Myocyte (in vitro differentiated cells): ENCODE data around the gene ZNF175. TPM values are rescaled to one million over a fixed set of nuclear protein-coding genes. Genes with fewer than 3 reads are reported as not detected.
"Not testable (repeated sequence)": the region's sequence is repeated elsewhere in the genome, so short reads cannot be mapped to it uniquely, and the experiment has no call there.

Experiments
- DNase-seq: peaks from one replicate; pipeline ENCODE4 v3.0.0-alpha.2; 2012; ENCODE audit warnings: low read depth
- total RNA-seq: library from RNA; depleted of rRNA; stranded (reverse); fragments of >200 nt; gene quantifications from 2 replicates; pipeline ENCODE4 v1.2.3, GENCODE V29; 2014

ZNF175 gene
- total RNA-seq, 1 donor from 2014 or later: 4.5 TPM

- DNase-seq: no peak
Observed at GRCh38 chr19:51626675-51627074, 55.6 kb downstream of the ZNF175 start.

- DNase-seq: no peak
Observed at GRCh38 chr19:51627491-51628138, 56.5 kb downstream of the ZNF175 start.

DNA sequence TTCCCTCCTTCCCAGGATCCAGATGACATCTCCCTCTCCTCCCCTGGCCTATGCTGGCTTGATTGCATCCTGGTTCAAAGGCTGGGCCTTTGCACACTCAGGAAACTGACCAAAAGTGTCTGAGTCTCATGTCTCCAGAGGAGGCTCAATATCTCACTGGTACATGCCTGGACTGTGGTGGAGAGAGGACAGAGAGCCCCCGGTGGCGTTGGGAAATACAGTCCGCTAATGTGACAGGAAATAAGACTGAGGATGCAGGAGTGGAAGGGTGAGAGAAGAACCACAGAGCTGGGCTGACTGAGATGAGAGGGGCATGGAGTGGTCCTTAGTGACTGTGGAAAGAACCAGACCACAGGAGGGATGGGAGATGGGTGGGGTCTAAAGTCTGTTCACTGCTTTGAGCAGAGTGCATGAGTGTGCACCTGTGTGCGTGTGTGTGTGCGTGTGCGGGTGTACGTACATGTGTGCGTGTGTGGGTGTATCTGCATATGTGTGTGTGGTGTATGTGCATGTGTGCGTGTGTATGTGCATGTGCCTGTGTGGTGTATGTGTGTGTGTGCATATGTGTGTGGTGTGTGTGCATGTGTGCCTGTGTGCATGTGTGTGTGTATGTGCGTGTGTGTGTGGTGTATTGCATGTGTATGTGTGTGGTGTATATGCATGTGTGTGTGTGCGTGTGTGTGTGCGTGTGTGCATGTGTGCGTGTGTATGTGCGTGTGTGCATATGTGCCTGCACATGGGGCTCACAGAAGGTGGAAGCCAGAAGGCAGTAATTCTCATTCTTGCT, 57.3 kb downstream of the ZNF175 start:
- no peak for DNase-seq

DNA sequence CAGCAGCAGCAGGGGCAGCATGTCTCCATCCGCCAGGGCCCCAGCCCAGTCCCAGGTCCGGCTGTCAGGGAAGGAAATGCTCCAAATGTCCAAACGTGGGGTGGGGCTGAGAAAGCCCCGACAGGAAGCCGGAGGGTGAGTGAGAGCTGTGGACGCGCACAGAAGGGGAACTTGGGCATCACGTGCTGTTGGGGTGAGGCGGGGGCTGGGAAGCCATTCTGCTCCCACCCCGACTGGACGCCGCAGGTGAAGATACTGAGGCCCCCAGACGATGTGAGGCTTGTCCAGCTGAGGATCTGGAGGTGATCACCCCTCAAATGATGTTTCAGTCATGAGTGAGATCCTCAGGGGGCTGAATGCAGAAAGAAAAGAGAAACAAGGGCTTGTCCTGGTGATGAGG, 59.2 kb downstream of the ZNF175 start, which contains the start of gene SIGLEC5:
Gene SIGLEC5, minus strand, starts transcription at position 87 of the 400 bp plus-strand sequence. Its CDS starts 66 bp downstream, at position 21.
- not testable (repeated sequence) for DNase-seq

DNA sequence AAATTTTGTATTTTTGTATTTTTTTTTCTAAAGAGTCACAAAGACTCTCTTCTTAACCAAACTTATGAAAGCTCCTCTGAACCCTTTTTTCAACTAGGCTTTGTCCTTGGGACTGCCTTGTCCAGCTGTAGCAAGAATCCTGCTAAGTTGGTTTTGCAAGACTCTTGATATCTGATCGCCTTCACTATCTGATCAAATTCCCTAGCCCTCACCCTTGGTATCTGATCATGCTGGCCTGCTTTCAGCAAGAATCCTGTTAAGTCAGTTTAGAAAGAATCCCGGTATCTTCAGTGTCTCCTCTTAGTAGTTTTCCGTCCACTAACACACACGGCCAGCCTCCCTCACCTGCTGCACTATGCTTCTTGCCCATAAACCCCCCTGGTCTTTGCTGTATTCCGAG, 61.0 kb downstream of the ZNF175 start:
- no peak for DNase-seq

GRCh38 chr19:51637362-51637978, 66.4 kb downstream of the ZNF175 start:
- DNase-seq: no peak

- no peak for DNase-seq
Observed at GRCh38 chr19:51639916-51640315, 68.8 kb downstream of the ZNF175 start.

- DNase-seq: no peak
Observed at GRCh38 chr19:51640386-51640785, 69.3 kb downstream of the ZNF175 start.

DNA sequence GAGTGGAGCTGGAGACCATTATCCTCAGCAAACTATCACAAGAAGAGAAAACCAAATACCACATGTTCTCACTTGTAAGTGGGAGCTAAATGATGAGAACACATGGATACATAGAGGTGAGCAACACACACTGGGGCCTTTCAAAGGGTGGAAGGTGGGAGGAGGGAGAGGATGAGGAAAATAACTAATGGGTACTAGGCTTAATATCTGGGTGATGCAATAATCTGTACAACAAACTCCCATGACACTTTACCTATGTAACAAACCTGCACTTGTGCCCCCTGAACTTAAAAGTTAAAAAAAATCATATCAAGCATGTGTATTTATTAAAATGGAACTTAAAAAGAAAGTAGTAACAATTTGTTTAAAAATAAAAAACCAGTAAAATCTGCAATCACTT, 70.6 kb downstream of the ZNF175 start:
- no peak for DNase-seq

Other genes starting within 250 kb of the ZNF175 start
- gene VSIG10L, start 229.1 kb upstream of the ZNF175 start, total RNA-seq: 1.6 and 1.8 TPM in 2 replicates
- 73.4 and 76.2 TPM in 2 replicates for gene ETFB, start 204.9 kb upstream of the ZNF175 start, total RNA-seq
- not detected in 2 replicates for gene CLDND2, start 202.3 kb upstream of the ZNF175 start, total RNA-seq
- gene NKG7, start 198.6 kb upstream of the ZNF175 start, total RNA-seq: not detected in 2 replicates
- not detected in 2 replicates for gene LIM2, start 183.3 kb upstream of the ZNF175 start, total RNA-seq
- gene C19orf84, start 180.7 kb upstream of the ZNF175 start, total RNA-seq: not detected in 2 replicates
- gene SIGLEC10, start 153.6 kb upstream of the ZNF175 start, total RNA-seq: not detected in 2 replicates
- gene SIGLEC8, start 112.8 kb upstream of the ZNF175 start, total RNA-seq: not detected in 2 replicates
- gene CEACAM18, start 92.7 kb upstream of the ZNF175 start, total RNA-seq: not detected in 2 replicates
- gene SIGLEC12, start 69.5 kb upstream of the ZNF175 start, total RNA-seq: not detected in 2 replicates
- not detected in 2 replicates for gene SIGLEC6, start 39.6 kb upstream of the ZNF175 start, total RNA-seq
- not detected in 2 replicates for gene SIGLEC5, start 59.1 kb downstream of the ZNF175 start, total RNA-seq
- gene SIGLEC14, start 75.5 kb downstream of the ZNF175 start, total RNA-seq: not detected in 2 replicates
- 5.2 and 8.0 TPM in 2 replicates for gene SPACA6, start 122.0 kb downstream of the ZNF175 start, total RNA-seq
- 0.57 and 0.70 TPM in 2 replicates for gene HAS1, start 152.7 kb downstream of the ZNF175 start, total RNA-seq
- 0.05 and 0.16 TPM in 2 replicates for gene FPR1, start 180.6 kb downstream of the ZNF175 start, total RNA-seq
- not detected in 2 replicates for gene FPR2, start 189.9 kb downstream of the ZNF175 start, total RNA-seq
- gene FPR3, start 223.9 kb downstream of the ZNF175 start, total RNA-seq: not detected in 2 replicates